SK-N-MC (cell line): Measurements from ENCODE around the gene GGNBP2.

Source experiments
- DNase-seq: peaks from one replicate; pipeline ENCODE4 v3.0.0-alpha.2; 2011; ENCODE audit warnings: low read depth, low spot score
- H3K27ac ChIP-seq: fragments of 200-600 bp; sonication (generic); 2 replicates; pipeline ENCODE4 v1.5.1; 2016; ENCODE audit warnings: mixed run types
- H3K36me3 ChIP-seq: fragments of 200-600 bp; sonication (generic); 2 replicates; pipeline ENCODE4 v1.6.1; 2017; ENCODE audit warnings: antibody characterized with exemption, low read length, mixed read lengths; ENCODE audit not compliant: insufficient read depth
- H3K4me3 ChIP-seq: fragments of 200-600 bp; sonication (generic); 2 replicates; pipeline ENCODE4 v1.5.1; 2016
- H3K9ac ChIP-seq: fragments of 200-600 bp; sonication (generic); 2 replicates; pipeline ENCODE4 v1.8.0; 2017; ENCODE audit warnings: mixed run types, mixed read lengths; ENCODE audit not compliant: insufficient read length
- H3K9me3 ChIP-seq: fragments of 200-600 bp; sonication (generic); 2 replicates; pipeline ENCODE4 v1.6.1; 2017; ENCODE audit warnings: low read depth, mild to moderate bottlenecking, antibody characterized with exemption, low read length, moderate library complexity, mixed read lengths
- EZH2 ChIP-seq: fragments of 200-600 bp; sonication (generic); IDR thresholded peaks from one replicate; pipeline ENCODE4 v1.6.1; 2017; ENCODE audit warnings: antibody characterized with exemption
- FOXP2 ChIP-seq: optimal IDR thresholded peaks from 2 replicates; pipeline ENCODE3; 2011; ENCODE audit warnings: mild to moderate bottlenecking, moderate library complexity; ENCODE audit not compliant: insufficient read depth; ENCODE audit errors: extremely low read length, control extremely low read depth
- POLR2AphosphoS5 ChIP-seq: IDR thresholded peaks from 2 replicates; pipeline ENCODE4 v1.6.1; 2012; ENCODE audit warnings: mild to moderate bottlenecking, low read depth, low read length, borderline replicate concordance

GGNBP2 gene

GRCh38 chr17:36593656-36594316 lies 49.1 kb downstream of the GGNBP2 start:
- TF ChIP-seq POLR2AphosphoS5, result no peak
- no peak for TF ChIP-seq FOXP2
- TF ChIP-seq EZH2, result no peak
- no peak for DNase-seq
- no peak overlapping the region for H3K9ac ChIP-seq
- H3K4me3 ChIP-seq, result no peak overlapping the region
- H3K9me3 ChIP-seq, result no peaks in the 10 kb centered on the region
- H3K27ac ChIP-seq, result no peak overlapping the region
- H3K36me3 ChIP-seq, result peaks cover 15% of the 10 kb centered on the region

- no peak overlapping the region for H3K9ac ChIP-seq
- TF ChIP-seq EZH2 (no peak), FOXP2 (no peak), POLR2AphosphoS5 (no peak)
- DNase-seq, result no peak
These were observed 50.1 kb downstream of the GGNBP2 start for GRCh38 chr17:36594626-36595401.

DNA sequence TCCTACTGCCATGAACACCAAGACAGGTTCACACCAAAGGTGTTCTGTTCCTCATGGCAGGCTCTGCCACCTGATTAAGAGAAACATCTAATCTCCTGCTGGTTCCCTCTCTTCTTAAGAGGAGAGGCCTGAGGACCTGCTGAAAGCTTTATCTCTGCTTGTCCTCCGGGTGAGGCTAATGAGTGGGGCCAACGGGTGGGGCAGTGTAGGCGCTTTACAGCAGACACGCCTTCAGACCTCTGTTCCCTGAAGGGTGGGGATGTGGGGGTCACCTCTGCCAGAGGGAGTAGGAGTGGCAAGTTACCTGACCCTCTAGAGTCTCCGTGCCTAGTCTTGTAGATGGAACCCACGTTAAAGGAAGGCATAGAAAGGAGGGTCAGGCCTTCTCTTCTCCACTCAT lies 52.5 kb downstream of the GGNBP2 start:
- Histone ChIP-seq H3K9me3 (no peaks in the 10 kb centered on the region), H3K4me3 (no peak overlapping the region), H3K9ac (no peak overlapping the region), H3K27ac (no peak overlapping the region), H3K36me3 (no peaks in the 10 kb centered on the region)
- TF ChIP-seq EZH2 (no peak), FOXP2 (no peak), POLR2AphosphoS5 (no peak)
- no peak for DNase-seq

More at GRCh38 chr17:36594626-36595401, 50.1 kb downstream of the GGNBP2 start:
- H3K4me3 ChIP-seq, result no peak overlapping the region
- H3K9me3 ChIP-seq, result no peaks in the 10 kb centered on the region
- H3K36me3 ChIP-seq, result 0 out of 2 replicates have a peak, but pooled peaks cover 6% of the 10 kb centered on the region
- no peak overlapping the region for H3K27ac ChIP-seq

- TF ChIP-seq EZH2 (no peak), POLR2AphosphoS5 (no peak), FOXP2 (no peak)
- no peak overlapping the region for H3K4me3 ChIP-seq
- no peak for DNase-seq
These were observed 53.4 kb downstream of the GGNBP2 start for GRCh38 chr17:36597866-36598777.

GRCh38 chr17:36598951-36599401 lies 54.3 kb downstream of the GGNBP2 start:
- no peak overlapping the region for H3K27ac ChIP-seq
- no peak for TF ChIP-seq FOXP2
- H3K9me3 ChIP-seq, result no peaks in the 10 kb centered on the region
- no peaks in the 10 kb centered on the region for H3K36me3 ChIP-seq
- H3K4me3 ChIP-seq, result no peak overlapping the region
- DNase-seq, result no peak
- H3K9ac ChIP-seq, result no peak overlapping the region

More at GRCh38 chr17:36597866-36598777, 53.4 kb downstream of the GGNBP2 start:
- no peak overlapping the region for H3K27ac ChIP-seq
- H3K36me3 ChIP-seq, result no peaks in the 10 kb centered on the region
- no peak overlapping the region for H3K9ac ChIP-seq
- no peaks in the 10 kb centered on the region for H3K9me3 ChIP-seq

DNA sequence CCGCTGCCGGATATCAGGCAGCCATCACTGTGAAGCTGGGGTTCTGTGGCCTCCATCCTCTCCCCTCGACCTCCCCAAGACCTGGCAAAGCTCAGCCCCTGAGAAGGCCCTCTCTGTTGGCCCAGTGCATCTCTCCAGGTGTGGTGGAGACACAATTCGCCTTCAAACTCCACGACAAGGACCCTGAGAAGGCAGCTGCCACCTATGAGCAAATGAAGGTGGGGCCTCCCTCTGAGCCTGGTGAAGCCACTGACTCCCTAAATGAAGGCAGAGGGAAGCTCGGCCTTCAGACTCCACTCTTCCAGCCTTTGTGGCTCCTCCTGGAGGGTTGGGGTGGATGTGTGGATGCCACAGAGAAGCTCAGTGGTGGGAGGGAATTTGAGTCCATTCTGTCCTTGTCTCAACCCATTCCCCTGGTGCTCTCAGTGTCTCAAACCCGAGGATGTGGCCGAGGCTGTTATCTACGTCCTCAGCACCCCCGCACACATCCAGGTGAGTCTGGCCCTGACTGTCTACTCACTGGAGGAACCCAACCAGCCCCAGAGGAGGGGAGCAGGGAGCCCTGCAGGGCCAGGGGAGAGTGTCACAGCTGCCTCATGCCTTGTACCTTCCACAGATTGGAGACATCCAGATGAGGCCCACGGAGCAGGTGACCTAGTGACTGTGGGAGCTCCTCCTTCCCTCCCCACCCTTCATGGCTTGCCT lies 55.0 kb downstream of the GGNBP2 start:
- no peak overlapping the region for H3K4me3 ChIP-seq
- H3K9ac ChIP-seq, result no peak overlapping the region
- no peak for DNase-seq
- no peaks in the 10 kb centered on the region for H3K36me3 ChIP-seq
- no peaks in the 10 kb centered on the region for H3K9me3 ChIP-seq
- H3K27ac ChIP-seq, result no peak overlapping the region
- TF ChIP-seq POLR2AphosphoS5 (no peak), FOXP2 (no peak), EZH2 (no peak)

DNA sequence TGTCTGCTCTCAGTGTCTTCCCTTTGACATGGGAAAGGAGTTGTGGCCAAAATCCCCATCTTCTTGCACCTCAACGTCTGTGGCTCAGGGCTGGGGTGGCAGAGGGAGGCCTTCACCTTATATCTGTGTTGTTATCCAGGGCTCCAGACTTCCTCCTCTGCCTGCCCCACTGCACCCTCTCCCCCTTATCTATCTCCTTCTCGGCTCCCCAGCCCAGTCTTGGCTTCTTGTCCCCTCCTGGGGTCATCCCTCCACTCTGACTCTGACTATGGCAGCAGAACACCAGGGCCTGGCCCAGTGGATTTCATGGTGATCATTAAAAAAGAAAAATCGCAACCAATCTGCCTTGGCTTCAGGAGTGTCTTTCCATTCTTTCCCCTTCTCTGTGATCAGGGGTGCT lies 55.7 kb downstream of the GGNBP2 start:
- TF ChIP-seq FOXP2 (no peak), POLR2AphosphoS5 (no peak), EZH2 (no peak)
- Histone ChIP-seq H3K9me3 (no peaks in the 10 kb centered on the region), H3K4me3 (no peak overlapping the region), H3K9ac (peak overlapping the region; percentile 93), H3K27ac (no peak overlapping the region), H3K36me3 (no peaks in the 10 kb centered on the region)
- no peak for DNase-seq
